Epidermal melanocyte (primary cell): ENCODE results near the gene CPNE7.

Experiments used
- DNase-seq: peaks from one replicate; pipeline ENCODE4 v3.0.0; 2011; ENCODE audit warnings: low spot score; ENCODE audit not compliant: insufficient read length

The CPNE7 gene

GRCh38 chr16:89575247-89576152, at the start of gene CPNE7:
TSS of gene CPNE7 (plus strand) at chr16:89575758. CDS start at chr16:89575898, 140 bp downstream.
- no peak for DNase-seq

DNA sequence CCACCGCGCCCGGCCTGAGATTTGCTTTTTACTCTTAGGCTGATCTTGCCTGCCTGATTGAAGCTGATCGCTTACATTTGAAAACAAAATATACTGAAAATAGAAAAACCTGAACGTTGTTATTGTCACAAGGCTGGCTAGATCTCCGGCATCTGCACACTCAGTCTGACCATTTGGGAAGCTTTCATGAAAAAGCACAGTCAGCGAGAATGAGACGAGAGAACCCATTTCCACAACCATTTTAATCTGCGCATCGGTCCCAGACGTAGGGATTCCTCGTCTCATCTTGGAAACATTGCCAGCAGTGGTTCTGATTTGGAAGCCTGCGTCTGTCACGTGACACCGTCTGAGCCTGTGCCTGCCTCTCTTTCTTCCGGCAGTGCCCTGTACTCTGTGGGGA, 46.5 kb upstream of the CPNE7 start:
- no peak for DNase-seq

DNA sequence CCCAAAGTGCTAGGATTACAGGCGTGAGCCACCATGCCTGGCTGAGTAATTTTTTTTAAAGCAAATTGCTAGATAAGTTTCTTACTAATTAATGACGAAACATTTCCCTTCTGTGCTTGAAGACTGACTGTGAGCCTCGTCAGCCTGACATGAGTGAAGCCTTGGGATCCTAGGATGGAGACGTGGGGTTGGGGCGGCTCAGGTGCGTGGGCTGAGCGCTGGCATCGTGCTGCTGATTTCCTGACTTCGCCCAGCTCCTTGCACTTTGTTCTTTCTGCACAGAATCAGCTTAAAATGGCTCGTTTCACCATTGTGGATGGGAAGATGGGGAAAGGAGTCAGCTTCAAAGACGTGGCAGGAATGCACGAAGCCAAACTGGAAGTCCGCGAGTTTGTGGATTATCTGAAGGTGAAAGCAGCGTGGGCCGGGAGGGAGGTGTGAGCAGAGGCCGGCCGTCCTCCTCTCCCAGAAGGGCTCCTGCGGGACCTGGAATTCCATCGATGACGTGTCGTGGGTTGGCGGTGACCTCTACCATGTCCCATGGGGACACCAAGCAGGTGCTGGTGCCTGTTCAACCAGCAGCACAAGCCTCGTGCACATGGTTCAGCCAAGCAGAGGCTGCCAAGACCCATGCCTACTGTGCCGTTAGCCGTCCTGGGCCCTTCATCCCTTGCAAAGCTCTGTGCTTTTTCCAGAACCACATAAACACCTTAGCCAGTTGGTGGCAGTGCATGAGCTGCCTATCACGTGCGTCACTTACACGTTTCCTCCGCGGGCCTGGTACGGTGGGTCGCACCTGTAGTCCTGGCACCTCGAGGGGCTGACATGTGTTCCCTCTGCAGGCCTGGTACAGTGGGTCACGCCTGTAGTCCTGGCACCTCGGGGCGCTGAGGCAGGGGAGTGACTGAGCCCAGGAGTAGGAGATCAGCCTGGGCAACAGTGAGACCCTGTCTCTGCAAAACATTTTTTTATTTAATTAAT, 44.9 kb upstream of the CPNE7 start:
- no peak for DNase-seq

DNA sequence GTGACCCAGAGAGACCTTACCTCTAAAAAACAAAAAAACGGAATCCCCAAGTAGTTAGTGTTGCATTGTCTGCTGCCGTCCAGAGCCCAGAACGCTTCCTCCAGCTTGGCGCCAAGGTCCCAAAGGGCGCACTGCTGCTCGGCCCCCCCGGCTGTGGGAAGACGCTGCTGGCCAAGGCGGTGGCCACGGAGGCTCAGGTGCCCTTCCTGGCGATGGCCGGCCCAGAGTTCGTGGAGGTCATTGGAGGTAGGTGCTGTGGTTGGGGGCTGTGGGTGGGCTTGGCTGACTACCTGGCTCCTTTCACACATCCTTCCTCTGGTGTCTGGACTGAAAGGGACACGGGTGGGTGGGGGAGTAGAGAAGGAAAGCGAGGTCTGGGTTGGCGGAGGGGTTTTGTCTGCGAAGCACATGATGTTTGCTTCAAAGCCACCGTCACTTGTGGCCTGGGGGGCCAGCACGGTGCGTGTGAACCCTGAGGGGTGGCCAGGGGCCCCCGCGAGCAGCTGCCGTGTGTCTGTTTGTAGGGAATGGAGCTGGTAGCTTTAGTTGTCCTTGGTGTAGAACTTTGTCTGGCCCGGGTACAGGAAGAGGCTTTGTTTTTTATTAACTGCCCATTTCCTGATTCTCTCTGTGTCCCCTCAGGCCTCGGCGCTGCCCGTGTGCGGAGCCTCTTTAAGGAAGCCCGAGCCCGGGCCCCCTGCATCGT, 43.6 kb upstream of the CPNE7 start:
- no peak for DNase-seq

GRCh38 chr16:89534252-89534756, 41.3 kb upstream of the CPNE7 start:
- DNase-seq, result no peak

DNA sequence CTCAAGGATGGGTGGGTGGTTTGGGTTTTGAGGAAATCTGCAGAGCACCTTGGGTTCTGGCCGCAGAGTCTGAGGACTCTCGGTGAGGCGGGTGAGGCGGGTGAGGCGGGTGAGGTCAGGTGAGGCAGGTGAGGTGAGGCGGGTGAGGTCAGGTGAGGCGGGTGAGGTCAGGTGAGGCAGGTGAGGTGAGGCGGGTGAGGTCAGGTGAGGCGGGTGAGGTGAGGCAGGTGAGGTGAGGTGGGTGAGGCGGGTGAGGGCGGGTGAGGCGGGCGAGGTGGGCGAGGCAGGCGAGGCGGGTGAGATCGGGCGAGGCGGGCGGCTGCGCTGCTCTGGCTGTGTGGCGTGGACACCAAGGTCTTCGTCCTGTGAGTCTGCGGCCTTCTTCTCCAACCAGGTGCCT, 39.2 kb upstream of the CPNE7 start:
- DNase-seq, result no peak

DNA sequence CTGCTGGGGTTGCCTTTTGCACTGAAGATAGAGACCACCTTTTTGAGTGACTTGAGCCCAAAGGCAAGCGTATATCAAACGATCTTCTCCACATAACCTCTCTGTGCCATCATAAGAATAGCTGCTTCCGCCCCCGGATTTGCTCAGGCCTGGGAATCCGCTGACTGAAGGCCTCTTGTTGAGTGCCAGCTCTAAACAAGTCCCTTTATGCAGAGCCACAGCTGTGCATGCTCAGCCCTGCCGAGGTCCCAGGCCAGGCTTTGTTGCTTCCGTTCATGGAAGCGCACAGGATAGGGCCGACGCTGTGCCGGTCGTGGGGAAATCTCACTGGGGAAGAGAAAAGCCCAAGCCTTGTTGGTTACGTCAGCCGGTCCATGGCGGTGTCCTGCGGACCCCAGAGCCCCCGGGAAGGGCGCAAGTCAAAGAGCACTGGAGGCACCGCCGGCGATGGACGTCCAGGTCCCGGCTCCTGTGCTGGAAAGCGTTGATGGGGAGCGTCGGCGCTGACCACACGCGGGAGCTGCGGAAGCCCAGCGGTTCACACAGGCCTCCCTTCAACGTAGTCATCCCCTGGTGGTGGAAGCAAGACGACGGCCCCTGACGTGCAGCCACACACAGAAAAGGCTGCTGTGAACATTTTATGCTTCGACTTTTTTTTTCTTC, 38.5 kb upstream of the CPNE7 start:
- DNase-seq, result no peak

- no peak for DNase-seq
Measured at GRCh38 chr16:89537549-89537925, 38.0 kb upstream of the CPNE7 start.

GRCh38 chr16:89538286-89538685, 37.3 kb upstream of the CPNE7 start:
- no peak for DNase-seq

DNA sequence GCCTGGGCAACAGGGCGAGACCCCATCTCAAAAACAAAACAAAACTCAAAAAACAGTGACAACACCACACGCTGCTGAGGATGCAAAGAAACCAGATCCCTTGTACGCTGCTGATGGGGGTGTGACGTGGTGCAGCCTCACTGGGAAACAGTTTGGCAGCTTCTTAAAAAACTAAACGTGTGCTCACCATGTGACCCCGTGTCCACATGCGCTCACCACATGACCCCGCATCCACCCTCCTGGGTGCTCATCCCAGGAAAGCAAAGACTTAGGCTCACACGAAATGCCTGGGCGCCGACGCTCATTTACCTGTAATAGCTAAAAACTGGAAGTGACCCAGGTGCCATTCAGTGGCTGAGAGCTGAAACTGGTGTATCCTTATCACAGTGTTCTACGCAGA, 35.0 kb upstream of the CPNE7 start:
- DNase-seq, result no peak

- no peak for DNase-seq
Measured at GRCh38 chr16:89541792-89542191, 33.8 kb upstream of the CPNE7 start.

GRCh38 chr16:89544113-89544512, 31.4 kb upstream of the CPNE7 start:
- DNase-seq, result no peak

DNA sequence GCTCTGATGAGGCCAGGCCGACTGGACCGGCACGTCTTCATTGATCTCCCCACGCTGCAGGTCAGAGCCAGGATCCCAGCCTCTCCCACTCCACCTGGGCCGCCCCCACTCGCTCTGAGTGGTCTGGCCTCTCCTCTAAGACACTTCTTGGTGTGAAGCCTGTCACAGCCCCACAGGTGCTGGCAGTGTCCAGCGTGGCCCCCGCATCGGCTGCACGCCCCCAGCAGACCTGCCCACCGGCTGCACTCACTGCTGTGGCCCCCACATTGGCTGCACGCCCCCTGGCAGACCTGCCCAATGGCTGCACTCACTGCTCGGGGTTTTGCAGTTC, 30.9 kb upstream of the CPNE7 start:
- DNase-seq, result no peak

DNA sequence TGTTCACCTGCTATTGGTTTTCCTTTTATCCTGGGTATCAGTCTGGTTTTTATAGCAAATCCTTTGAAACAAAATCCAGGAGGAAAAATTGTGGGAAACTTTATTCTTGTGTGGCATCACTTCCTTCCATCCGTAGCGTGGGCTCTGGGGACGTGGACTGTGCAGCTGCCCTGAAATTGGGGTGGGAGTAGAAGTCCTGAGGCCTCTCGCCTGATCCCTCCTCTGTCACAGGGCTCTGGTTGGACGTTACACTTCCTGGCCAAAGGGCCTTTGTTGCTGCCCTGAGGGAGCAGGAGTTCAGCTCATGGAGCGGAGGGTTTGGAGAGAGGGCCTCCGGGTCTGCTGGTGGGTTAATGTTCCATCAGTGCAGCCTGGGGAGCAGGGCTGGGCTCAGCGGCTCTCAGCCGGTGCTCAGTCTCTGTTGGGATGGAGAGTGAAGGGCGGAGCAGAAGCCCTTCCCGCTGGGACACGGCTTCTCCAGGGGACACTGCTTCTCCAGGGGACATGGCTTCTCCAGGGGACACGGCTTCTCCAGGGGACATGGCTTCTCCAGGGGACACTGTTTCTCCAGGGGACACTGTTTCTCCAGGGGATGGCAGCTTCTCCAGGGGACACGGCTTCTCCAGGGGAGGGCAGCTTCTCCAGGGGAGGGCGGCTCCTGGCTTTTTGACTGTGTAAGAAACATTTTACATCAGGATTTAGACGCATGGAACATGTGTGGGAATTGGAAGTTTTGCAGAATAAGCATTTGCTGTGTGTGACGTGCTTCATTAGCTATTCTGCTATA, 30.3 kb upstream of the CPNE7 start:
- no peak for DNase-seq

DNA sequence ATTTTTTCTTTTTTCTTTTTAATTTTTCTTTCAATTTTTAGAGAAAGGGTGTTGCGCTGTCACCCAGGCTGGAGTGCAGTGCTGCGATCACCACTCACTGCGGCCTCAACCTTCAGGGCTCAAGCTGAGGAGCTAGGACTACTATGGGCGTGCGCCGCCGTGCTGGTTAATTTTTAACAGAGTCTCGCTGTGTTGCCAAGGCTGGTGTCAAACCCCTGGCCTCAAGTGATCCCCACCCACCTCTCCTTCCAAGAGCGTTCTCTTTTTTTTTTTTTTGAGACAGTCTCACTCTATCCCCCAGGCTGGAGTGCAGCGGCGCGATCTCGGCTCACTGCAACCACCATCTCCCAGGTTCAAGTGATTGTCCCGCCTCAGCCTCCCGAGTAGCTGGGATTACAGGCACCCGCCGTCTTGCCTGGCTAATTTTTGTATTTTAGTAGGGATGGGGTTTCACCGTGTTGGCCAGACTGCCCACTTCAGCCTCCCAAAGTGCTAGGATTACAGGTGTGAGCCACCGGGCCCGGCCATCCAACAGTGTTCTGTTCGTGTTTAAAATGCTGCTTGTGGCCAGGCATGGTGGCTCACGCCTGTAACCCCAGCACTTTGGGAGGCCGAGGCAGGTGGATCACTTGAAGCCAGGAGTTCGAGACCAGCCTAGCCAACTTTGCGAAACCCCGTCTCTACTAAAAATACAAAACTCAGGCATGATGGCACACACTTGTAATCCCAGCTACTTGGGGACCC, 29.6 kb upstream of the CPNE7 start:
- no peak for DNase-seq

GRCh38 chr16:89546781-89547180, 28.8 kb upstream of the CPNE7 start:
- no peak for DNase-seq

DNA sequence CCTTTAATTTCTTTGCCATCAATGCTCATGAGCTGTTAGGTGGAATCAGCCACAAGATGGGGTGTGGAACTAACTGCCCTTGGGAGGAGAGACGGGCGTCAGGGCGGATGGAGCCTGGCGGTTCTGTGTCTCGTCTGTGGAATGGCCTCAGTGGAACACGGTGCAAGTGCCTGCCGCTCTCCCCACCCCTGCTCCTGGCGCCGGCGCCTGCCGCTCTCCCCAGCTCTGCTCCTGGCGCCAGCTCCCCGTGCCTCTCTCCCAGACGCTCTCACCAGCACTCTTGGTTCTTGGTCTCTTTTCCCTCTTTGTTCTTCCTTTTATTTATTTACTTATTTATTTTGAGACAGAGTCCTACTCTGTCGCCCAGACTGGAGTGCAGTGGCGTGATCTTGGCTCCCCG, 28.3 kb upstream of the CPNE7 start:
- no peak for DNase-seq

DNA sequence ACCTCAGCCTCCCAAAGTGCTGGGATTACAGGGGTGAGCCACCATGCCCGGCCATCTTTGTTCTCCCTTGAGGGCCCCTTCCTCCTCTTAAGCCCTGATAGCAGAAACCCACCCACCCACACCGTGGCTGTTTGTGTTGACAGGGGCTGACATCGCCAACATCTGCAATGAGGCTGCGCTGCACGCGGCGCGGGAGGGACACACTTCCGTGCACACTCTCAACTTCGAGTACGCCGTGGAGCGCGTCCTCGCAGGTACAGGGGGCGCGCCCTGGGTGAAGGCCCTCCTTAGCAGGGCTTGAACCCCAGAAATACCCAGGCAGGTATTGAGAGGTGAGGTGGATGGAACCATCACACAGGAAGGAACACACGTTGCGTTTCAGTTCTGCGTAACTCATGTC, 27.7 kb upstream of the CPNE7 start:
- no peak for DNase-seq

DNA sequence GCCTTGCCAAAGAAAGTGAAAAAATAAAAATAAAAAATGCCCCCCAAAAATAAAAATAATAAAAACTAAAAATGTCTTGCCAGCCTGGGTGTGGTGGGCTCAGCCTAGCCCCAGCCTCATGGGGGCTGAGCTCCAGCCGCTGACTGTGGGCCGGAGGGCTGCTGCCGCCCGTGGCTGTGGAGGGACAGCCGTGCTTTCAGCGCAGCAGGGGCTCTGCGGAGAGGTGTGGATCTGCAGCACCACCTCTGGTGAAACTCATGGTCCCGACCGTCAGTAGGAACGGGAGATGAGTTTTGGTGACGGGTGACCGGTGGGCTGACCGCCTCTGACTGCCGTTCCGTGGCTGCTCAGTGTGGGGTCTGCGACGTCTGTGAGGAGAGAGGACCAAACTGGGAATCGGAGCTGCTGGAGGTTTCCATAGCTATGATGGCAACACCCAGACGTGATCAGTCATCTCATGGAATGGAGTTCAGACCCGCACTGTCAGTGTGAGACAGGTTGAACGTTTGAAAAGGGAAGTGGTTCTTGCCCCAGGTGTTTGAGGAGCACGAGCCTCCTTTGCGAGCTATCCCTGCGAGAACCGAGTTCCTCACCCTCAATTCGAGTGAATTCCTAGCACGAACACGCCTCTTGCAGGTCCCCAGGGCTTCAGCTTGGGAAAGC, 27.1 kb upstream of the CPNE7 start:
- DNase-seq, result no peak
